Liver (tissue), 9 donors: ENCODE measurements around the gene ERC1. TPM values are rescaled to one million over a fixed set of nuclear protein-coding genes. Genes with fewer than 3 reads are reported as not detected.
A peak's percentile ranks its signal among the peaks of the same experiment; 100 is the strongest.

Source experiments
- DNase-seq: peaks from one replicate; pipeline ENCODE4 v3.0.0-alpha.2; 2017; ENCODE audit warnings: low spot score
- H3K27ac ChIP-seq, 2 donors: one replicate each; pipeline ENCODE4 v1.7.0; 2013; ENCODE audit warnings: inconsistent platforms in 2 of 2, low read length in 2 of 2, control low read depth in 1 of 2, low read depth in 1 of 2, mild to moderate bottlenecking in 1 of 2
- H3K27me3 ChIP-seq, 4 donors: one replicate each; pipeline versions ENCODE4 v1.6.1 to v1.7.0; 2013; ENCODE audit warnings: low read length in 3 of 4, inconsistent platforms in 1 of 4, mild to moderate bottlenecking in 1 of 4, moderate library complexity in 1 of 4; ENCODE audit not compliant: control insufficient read depth in 4 of 4, insufficient read depth in 4 of 4
- H3K36me3 ChIP-seq, 4 donors: one replicate each; pipeline versions ENCODE4 v1.6.1 to v1.7.0; 2013; ENCODE audit warnings: low read length in 3 of 4, mild to moderate bottlenecking in 3 of 4, low read depth in 1 of 4, moderate library complexity in 1 of 4; ENCODE audit not compliant: control insufficient read depth in 4 of 4, insufficient read depth in 3 of 4
- H3K4me1 ChIP-seq, 4 donors: one replicate each; pipeline versions ENCODE4 v1.6.1 to v1.7.0; 2013; ENCODE audit warnings: low read length in 3 of 4, mild to moderate bottlenecking in 3 of 4, moderate library complexity in 1 of 4; ENCODE audit not compliant: control insufficient read depth in 4 of 4, insufficient read depth in 4 of 4
- H3K4me3 ChIP-seq, 3 donors: one replicate each; pipeline versions ENCODE4 v1.6.1 to v1.7.0; 2013; ENCODE audit warnings: low read length in 3 of 3, control low read depth in 1 of 3, low read depth in 1 of 3, mild to moderate bottlenecking in 1 of 3
- H3K9ac ChIP-seq, 2 donors: one replicate each; pipeline ENCODE4 v1.7.0; 2013; ENCODE audit warnings: low read length in 2 of 2, mild to moderate bottlenecking in 2 of 2, moderate library complexity in 2 of 2, control low read depth in 1 of 2, low read depth in 1 of 2
- H3K9me3 ChIP-seq, 4 donors: one replicate each; pipeline versions ENCODE4 v1.6.1 to v1.7.0; 2013; ENCODE audit warnings: low read length in 3 of 4; ENCODE audit not compliant: control insufficient read depth in 4 of 4
- FOXA1 ChIP-seq: IDR thresholded peaks from 2 replicates; pipeline ENCODE4 v1.6.1; 2016; ENCODE audit warnings: antibody characterized with exemption
- FOXA2 ChIP-seq: IDR thresholded peaks from 2 replicates; pipeline ENCODE4 v1.6.1; 2016; ENCODE audit warnings: antibody characterized with exemption
- GABPA ChIP-seq, 2 donors: IDR thresholded peaks in 1 of 2; conservative IDR thresholded peaks in 1 of 2; 2 replicates each; pipeline ENCODE4 v1.6.1; 2016; ENCODE audit warnings: antibody characterized with exemption in 2 of 2, mild to moderate bottlenecking in 1 of 2, moderate library complexity in 1 of 2
- HNF4A ChIP-seq, 2 donors: conservative IDR thresholded peaks; 2 replicates each; pipeline ENCODE4 v1.6.1; 2016; ENCODE audit warnings: antibody characterized with exemption in 2 of 2, mild to moderate bottlenecking in 2 of 2
- HNF4G ChIP-seq: IDR thresholded peaks from 2 replicates; pipeline ENCODE4 v1.6.1; 2016; ENCODE audit warnings: antibody characterized with exemption
- JUND ChIP-seq, 2 donors: IDR thresholded peaks; 2 replicates each; pipeline ENCODE4 v1.6.1; 2016; ENCODE audit warnings: antibody characterized with exemption in 2 of 2
- NR2F2 ChIP-seq: IDR thresholded peaks from 2 replicates; pipeline ENCODE4 v1.6.1; 2016; ENCODE audit warnings: antibody characterized with exemption
- RAD21 ChIP-seq, 2 donors: IDR thresholded peaks; 2 replicates each; pipeline ENCODE4 v1.6.1; 2016; ENCODE audit warnings: antibody characterized with exemption in 2 of 2, mild to moderate bottlenecking in 2 of 2
- REST ChIP-seq: IDR thresholded peaks from 2 replicates; pipeline ENCODE4 v1.6.1; 2016; ENCODE audit warnings: antibody characterized with exemption, mild to moderate bottlenecking
- RXRA ChIP-seq, 2 donors: IDR thresholded peaks; 2 replicates each; pipeline ENCODE4 v1.6.1; 2017 to 2018; ENCODE audit warnings: antibody characterized with exemption in 2 of 2, mild to moderate bottlenecking in 1 of 2
- SP1 ChIP-seq: IDR thresholded peaks from 2 replicates; pipeline ENCODE4 v1.6.1; 2018; ENCODE audit warnings: antibody characterized with exemption, mild to moderate bottlenecking
- TAF1 ChIP-seq: conservative IDR thresholded peaks from 2 replicates; pipeline ENCODE4 v1.6.1; 2016; ENCODE audit warnings: antibody characterized with exemption, mild to moderate bottlenecking
- YY1 ChIP-seq: IDR thresholded peaks from 2 replicates; pipeline ENCODE4 v1.6.1; 2016; ENCODE audit warnings: antibody characterized with exemption, mild to moderate bottlenecking
- WGBS: extraction: QIAGEN DNeasy Blood & Tissue Kit; methylation state at CpG from one replicate; pipeline ENCODE4 v1.1.7; 2013; 5-methylcytosine and 5-hydroxymethylcytosine counted together
- polyA plus RNA-seq, 2 donors: library from polyadenylated mRNA; stranded (reverse) in 1 of 2; unstranded in 1 of 2; fragments of 200-250 nt in 1 of 2; fragments of >200 nt in 1 of 2; fragmentation: Nextera tagmentation in 1 of 2; extraction: Ambion mirVana in 1 of 2; gene quantifications; one replicate each; pipeline versions ENCODE4 v1.2.1 to v1.2.3, GENCODE V29; 2013 to 2015
- total RNA-seq, 2 donors: library from RNA; depleted of rRNA; stranded (reverse); fragments of >200 nt; gene quantifications; one replicate each; pipeline ENCODE4 v1.2.3, GENCODE V29; 2014
- TF ChIP-seq, protein P1 (sequence below): IDR thresholded peaks from 2 replicates; pipeline ENCODE4 v1.6.1; 2016; ENCODE audit warnings: antibody characterized with exemption
- donor health status: healthy.
- donor health status: healthy.
- donor health status: healthy.
- donor health status: healthy.
- donor health status: healthy.

Gene ERC1
- total and polyA plus RNA-seq, 4 donors = 6.2 to 50.2 (median 10.3) TPM

DNA sequence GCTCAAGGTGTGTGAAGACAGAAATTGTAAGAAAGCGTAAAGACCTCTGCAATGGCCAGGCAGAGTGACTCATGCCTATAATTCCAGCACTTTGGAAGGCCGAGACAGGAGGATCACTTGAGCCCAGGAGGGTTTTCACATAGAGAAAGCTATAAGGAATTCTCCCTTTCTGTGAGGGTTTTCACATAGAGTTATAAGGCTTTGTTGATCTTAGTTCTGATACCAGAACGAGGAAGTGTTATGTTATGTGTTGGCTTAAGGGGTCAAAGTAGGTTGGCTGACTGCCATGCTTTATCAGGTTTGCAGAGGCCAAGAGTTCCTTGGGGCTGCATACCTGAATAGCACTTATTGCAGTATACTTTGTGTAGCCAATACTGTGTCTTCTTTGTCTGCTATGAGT lies 139.1 kb downstream of the ERC1 start:
- Histone ChIP-seq H3K9ac (no peak overlapping the region), H3K27ac (peak overlapping the region in 1 of 2 donors; percentile 47), H3K36me3 (no peaks in the 10 kb centered on the region), H3K4me3 (no peak overlapping the region), H3K27me3 (no peaks in the 10 kb centered on the region), H3K9me3 (no peaks in the 10 kb centered on the region), H3K4me1 (peaks cover 4 to 32% (median 23%) of the 10 kb centered on the region in 4 donors)
- 58% methylated on average over 3 of the region's 3 CpGs for WGBS
- DNase-seq = peak; percentile 38
- peak; percentile 59 to 77 for TF ChIP-seq HNF4A (conservative IDR thresholded peaks at IDR 0.05)
- TF ChIP-seq HNF4G = no peak
- TF ChIP-seq SP1 = peak; percentile 38
- TF ChIP-seq FOXA2 = peak; percentile 65
- TF ChIP-seq GABPA (IDR thresholded peaks at IDR 0.05 in 1 of 2, conservative IDR thresholded peaks at IDR 0.05 in 1 of 2) = no peak
- TF ChIP-seq RAD21 (IDR thresholded peaks at IDR 0.05) = peak in 1 of 2 donors; percentile 6
- TF ChIP-seq RXRA (IDR thresholded peaks at IDR 0.05) = peak in 1 of 2 donors; percentile 61
- TF ChIP-seq JUND (IDR thresholded peaks at IDR 0.05) = peak; percentile 36 to 51

GRCh38 chr12:1130571-1130970 lies 139.5 kb downstream of the ERC1 start:
- DNase-seq = no peak
- Histone ChIP-seq H3K27ac (no peak overlapping the region), H3K9ac (no peak overlapping the region), H3K36me3 (no peaks in the 10 kb centered on the region), H3K27me3 (no peaks in the 10 kb centered on the region), H3K9me3 (no peaks in the 10 kb centered on the region), H3K4me1 (peaks cover 4 to 32% (median 23%) of the 10 kb centered on the region in 4 donors), H3K4me3 (no peak overlapping the region)
- WGBS = 73% methylated on average over 4 of the region's 4 CpGs
- no peak for TF ChIP-seq FOXA1
- no peak for TF ChIP-seq JUND (IDR thresholded peaks at IDR 0.05)
- TF ChIP-seq, protein P1, sequence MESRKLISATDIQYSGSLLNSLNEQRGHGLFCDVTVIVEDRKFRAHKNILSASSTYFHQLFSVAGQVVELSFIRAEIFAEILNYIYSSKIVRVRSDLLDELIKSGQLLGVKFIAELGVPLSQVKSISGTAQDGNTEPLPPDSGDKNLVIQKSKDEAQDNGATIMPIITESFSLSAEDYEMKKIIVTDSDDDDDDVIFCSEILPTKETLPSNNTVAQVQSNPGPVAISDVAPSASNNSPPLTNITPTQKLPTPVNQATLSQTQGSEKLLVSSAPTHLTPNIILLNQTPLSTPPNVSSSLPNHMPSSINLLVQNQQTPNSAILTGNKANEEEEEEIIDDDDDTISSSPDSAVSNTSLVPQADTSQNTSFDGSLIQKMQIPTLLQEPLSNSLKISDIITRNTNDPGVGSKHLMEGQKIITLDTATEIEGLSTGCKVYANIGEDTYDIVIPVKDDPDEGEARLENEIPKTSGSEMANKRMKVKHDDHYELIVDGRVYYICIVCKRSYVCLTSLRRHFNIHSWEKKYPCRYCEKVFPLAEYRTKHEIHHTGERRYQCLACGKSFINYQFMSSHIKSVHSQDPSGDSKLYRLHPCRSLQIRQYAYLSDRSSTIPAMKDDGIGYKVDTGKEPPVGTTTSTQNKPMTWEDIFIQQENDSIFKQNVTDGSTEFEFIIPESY = no peak
- no peak for TF ChIP-seq REST
- no peak for TF ChIP-seq TAF1

GRCh38 chr12:1131811-1132224 lies 140.8 kb downstream of the ERC1 start:
- no peak for DNase-seq
- 14% methylated on average over 2 of the region's 2 CpGs for WGBS
- no peaks in the 10 kb centered on the region for H3K36me3 ChIP-seq
- peaks cover 4 to 32% (median 23%) of the 10 kb centered on the region in 4 donors for H3K4me1 ChIP-seq
- H3K9me3 ChIP-seq = no peaks in the 10 kb centered on the region
- TF ChIP-seq YY1 = peak; percentile 84
- TF ChIP-seq TAF1 = no peak
- peak; percentile 84 for TF ChIP-seq FOXA2
- TF ChIP-seq, protein P1 = peak; percentile 38
- TF ChIP-seq SP1 = peak; percentile 48
- TF ChIP-seq FOXA1 = peak; percentile 72
- TF ChIP-seq NR2F2 = no peak
- peak; percentile 33 to 54 for TF ChIP-seq RXRA (IDR thresholded peaks at IDR 0.05)
- TF ChIP-seq HNF4A (conservative IDR thresholded peaks at IDR 0.05) = peak; percentile 38 to 45
- TF ChIP-seq RAD21 (IDR thresholded peaks at IDR 0.05) = peak in 1 of 2 donors; percentile 53
- TF ChIP-seq GABPA (IDR thresholded peaks at IDR 0.05 in 1 of 2, conservative IDR thresholded peaks at IDR 0.05 in 1 of 2) = no peak
- H3K4me3 ChIP-seq = no peak overlapping the region
- H3K9ac ChIP-seq = no peak overlapping the region
- H3K27me3 ChIP-seq = no peaks in the 10 kb centered on the region
- peak overlapping the region in 1 of 2 donors; percentile 27 for H3K27ac ChIP-seq
